ENCODE data around the gene LAMA2. TPM values are rescaled to one million over a fixed set of nuclear protein-coding genes. Genes with fewer than 3 reads are reported as not detected.

Gene LAMA2
- total and polyA plus RNA-seq, 2 experiments from 2014 or later, result 13.4 to 78.1 TPM

DNA sequence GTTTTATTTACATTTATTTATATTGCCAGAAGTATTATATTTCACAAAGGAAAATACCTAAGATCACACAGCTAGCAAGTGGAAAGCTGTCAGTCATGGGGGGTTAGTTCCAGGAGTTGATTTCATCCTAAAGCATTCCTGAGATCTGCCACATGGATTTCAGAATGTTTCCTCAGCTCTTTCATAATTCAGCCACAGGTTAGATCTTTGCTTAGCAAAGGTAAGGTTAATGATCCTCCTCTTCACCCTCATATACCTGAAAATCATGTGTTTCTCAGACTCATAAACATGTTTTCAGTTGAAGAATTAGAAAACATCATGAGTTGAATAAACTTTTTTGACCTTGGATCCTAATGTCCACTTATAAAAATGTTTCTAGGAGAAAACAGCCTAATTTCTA is 611.6 kb downstream of the LAMA2 start:
- TF ChIP-seq, protein P1, sequence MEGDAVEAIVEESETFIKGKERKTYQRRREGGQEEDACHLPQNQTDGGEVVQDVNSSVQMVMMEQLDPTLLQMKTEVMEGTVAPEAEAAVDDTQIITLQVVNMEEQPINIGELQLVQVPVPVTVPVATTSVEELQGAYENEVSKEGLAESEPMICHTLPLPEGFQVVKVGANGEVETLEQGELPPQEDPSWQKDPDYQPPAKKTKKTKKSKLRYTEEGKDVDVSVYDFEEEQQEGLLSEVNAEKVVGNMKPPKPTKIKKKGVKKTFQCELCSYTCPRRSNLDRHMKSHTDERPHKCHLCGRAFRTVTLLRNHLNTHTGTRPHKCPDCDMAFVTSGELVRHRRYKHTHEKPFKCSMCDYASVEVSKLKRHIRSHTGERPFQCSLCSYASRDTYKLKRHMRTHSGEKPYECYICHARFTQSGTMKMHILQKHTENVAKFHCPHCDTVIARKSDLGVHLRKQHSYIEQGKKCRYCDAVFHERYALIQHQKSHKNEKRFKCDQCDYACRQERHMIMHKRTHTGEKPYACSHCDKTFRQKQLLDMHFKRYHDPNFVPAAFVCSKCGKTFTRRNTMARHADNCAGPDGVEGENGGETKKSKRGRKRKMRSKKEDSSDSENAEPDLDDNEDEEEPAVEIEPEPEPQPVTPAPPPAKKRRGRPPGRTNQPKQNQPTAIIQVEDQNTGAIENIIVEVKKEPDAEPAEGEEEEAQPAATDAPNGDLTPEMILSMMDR (IDR thresholded peaks at IDR 0.05; ENCODE audit: low read depth, low read length), result no peak
- no peak for DNase-seq (ENCODE audit: low read depth in 1 of 2, low spot score in 1 of 2)
- H3K4me1 ChIP-seq (ENCODE audit: low read depth), result peaks cover 13% of the 10 kb centered on the region
- H3K27me3 ChIP-seq, result no peaks in the 10 kb centered on the region
- H3K9me3 ChIP-seq (ENCODE audit: low read depth), result no peaks in the 10 kb centered on the region
- H3K4me3 ChIP-seq, result no peak overlapping the region
- no peak overlapping the region for H3K27ac ChIP-seq
- H3K36me3 ChIP-seq, result peaks cover 9% of the 10 kb centered on the region

DNA sequence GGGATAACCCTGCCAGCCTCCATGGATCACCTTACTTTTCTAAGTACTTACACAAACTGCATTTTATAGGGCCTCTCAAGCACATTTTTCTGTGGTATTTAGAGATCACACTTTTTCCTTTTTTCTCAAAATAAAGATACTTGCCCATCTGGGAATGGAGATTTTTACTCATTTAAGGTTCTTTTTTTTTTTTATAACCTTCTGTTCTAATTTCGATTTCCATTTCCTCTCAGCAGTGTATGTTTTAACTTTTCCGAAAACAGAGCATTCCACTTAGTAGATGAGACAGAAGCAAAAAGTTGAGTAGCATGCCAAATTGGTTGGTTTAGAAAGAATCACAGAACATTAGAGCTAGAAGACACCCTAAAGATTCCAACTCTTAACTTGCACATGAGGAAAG is 612.7 kb downstream of the LAMA2 start:
- H3K36me3 ChIP-seq, result peaks cover 9% of the 10 kb centered on the region
- no peak overlapping the region for H3K4me3 ChIP-seq
- TF ChIP-seq, protein P1 (IDR thresholded peaks at IDR 0.05; ENCODE audit: low read depth, low read length), result no peak

DNA sequence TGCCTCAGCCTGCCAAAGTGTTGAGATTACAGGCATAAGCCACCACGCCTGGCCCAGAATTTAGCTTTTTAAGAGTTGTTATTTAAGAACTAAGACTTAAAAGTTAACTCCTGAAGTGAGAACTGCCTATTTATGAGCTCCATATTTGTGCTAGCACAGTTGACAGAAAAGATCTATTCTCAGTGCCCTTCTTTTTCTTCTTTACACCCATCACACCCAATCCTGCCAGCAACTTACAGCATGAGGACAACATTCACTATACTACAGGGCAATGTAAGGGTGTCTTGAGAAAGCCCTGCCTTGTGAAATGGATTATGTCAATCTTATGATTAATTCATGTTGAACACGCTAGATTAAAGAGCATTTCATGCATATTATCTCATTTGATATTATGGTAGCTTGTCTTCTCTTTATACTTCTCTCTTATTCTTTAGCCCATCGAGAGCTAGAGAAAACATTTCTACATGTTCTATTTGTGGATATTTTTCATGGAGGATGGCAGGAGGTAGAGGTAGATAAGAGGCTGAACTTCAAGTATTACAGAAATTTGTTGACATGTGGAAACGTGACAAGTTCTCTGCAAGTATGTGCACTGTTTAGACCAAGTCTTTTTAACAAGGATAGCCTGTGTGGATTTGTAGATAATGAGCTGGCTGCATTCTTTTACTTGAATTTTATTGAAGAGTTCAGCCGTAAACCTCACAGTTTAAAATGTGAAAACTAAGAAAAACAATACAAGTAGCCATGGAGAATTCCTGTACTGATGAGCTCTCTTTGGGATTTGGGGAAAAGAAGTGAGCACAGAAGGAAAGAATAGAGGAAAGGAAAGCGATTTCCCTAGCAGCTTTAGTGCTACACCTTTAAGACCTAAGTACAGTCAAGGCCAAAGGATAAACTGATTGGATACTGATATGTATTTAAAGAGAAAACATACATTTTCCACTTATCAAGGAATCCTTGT is 614.8 kb downstream of the LAMA2 start:
- no peaks in the 10 kb centered on the region for H3K27me3 ChIP-seq
- no peaks in the 10 kb centered on the region for H3K9me3 ChIP-seq (ENCODE audit: low read depth)
- no peak overlapping the region for H3K4me3 ChIP-seq
- H3K27ac ChIP-seq, result peak overlapping the region; percentile 50
- peak in 1 of 2 donors; percentile 39 for DNase-seq (ENCODE audit: low read depth in 1 of 2, low spot score in 1 of 2)
- TF ChIP-seq, protein P1 (IDR thresholded peaks at IDR 0.05; ENCODE audit: low read depth, low read length), result no peak
- H3K4me1 ChIP-seq (ENCODE audit: low read depth), result peaks cover 22% of the 10 kb centered on the region
- peaks cover 6% of the 10 kb centered on the region for H3K36me3 ChIP-seq

More for the DNA sequence above, 612.7 kb downstream of the LAMA2 start:
- H3K27ac ChIP-seq, result no peak overlapping the region
- no peak for DNase-seq (ENCODE audit: low read depth in 1 of 2, low spot score in 1 of 2)
- H3K9me3 ChIP-seq (ENCODE audit: low read depth), result no peaks in the 10 kb centered on the region
- H3K4me1 ChIP-seq (ENCODE audit: low read depth), result peaks cover 13% of the 10 kb centered on the region
- H3K27me3 ChIP-seq, result no peaks in the 10 kb centered on the region

DNA sequence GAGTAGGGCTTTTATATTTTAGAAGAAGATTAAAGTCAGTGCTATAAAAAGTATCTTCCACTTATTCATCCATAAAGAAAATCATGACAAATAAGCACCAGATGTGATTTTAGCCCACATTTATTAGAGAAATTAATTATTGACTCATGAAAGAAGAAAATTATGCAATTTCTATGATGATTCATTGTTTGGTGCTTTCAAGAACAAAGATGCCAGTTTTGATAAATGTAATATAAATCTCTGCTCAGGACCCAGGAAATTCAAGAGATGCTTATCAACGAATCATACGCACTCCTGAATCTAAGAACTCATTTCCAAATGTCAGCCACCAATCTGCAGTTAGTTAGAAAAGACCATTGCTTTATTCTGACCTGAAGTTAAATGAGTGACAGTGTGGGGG is 615.6 kb downstream of the LAMA2 start:
- DNase-seq (ENCODE audit: low read depth in 1 of 2, low spot score in 1 of 2), result peak in 1 of 2 donors; percentile 12
- TF ChIP-seq, protein P1 (IDR thresholded peaks at IDR 0.05; ENCODE audit: low read depth, low read length), result no peak
- Histone ChIP-seq H3K36me3 (peaks cover 14% of the 10 kb centered on the region), H3K9me3 (ENCODE audit: low read depth) (no peaks in the 10 kb centered on the region), H3K27me3 (no peaks in the 10 kb centered on the region), H3K4me3 (no peak overlapping the region), H3K4me1 (ENCODE audit: low read depth) (peaks cover 22% of the 10 kb centered on the region), H3K27ac (no peak overlapping the region)

DNA sequence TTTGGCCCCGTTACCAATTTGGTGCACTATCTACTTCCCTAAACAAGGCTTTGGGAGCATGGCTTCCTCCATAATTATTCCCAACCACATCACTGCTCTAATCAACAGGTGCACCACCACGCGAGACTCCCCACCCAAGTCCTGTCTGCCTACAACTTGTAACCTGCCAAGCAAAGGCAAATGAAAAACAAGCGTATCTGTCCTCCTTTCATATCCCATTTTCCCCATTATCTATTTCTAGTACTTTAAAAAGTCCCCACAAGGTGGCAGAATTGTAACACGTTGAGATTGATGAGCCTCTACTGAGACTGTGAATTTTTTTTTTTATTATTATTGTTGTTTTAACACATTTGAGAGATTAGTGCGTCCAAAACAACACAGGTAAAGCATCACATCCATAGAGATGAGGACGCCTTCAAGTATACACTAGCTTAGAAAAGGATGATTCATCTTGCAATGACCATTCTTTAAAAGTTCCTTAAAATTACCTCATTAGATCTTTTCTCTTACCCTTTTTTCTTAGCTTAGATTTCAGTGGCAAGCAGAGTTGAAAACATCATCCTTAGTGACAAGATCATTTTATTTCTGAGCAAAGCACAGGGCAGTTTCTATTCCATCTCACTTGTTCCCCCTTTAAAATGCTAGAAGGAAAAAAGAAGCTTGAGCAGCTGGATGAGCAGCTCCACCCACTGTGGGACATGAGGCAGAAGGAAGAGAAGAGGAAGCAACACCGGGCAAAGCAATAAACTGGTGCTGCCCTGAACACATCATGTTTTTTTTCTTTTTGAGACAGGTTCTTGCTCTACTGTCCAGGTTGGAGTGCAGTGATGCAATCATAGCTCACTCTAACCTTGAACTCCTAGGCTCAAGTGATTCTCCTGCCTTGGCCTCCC is 616.3 kb downstream of the LAMA2 start:
- Histone ChIP-seq H3K27me3 (no peaks in the 10 kb centered on the region), H3K27ac (no peak overlapping the region), H3K9me3 (ENCODE audit: low read depth) (no peaks in the 10 kb centered on the region), H3K4me1 (ENCODE audit: low read depth) (peaks cover 22% of the 10 kb centered on the region), H3K4me3 (no peak overlapping the region), H3K36me3 (peaks cover 13% of the 10 kb centered on the region)
- TF ChIP-seq, protein P1 (IDR thresholded peaks at IDR 0.05; ENCODE audit: low read depth, low read length), result peak; percentile 56
- peak; percentile 61 to 70 for DNase-seq (ENCODE audit: low read depth in 1 of 2, low spot score in 1 of 2)

All from cardiac muscle cell (in vitro differentiated cells and primary cell).